K562 (cell line): ENCODE data around the gene LMNTD2. TPM values are rescaled to one million over a fixed set of nuclear protein-coding genes. Genes with fewer than 3 reads are reported as not detected.
A peak's percentile ranks its signal among the peaks of the same experiment; 100 is the strongest.

Experiments
- E2F8 ChIP-seq: fragments of 450-650 bp; IDR thresholded peaks from 2 replicates; pipeline ENCODE4 v1.7.1; 2018; ENCODE audit warnings: mild to moderate bottlenecking, low read depth; ENCODE audit not compliant: partially characterized antibody
- ETV6 ChIP-seq, 3 experiments: fragments of 150-350 bp in 1 of 3; sonication (generic) in 1 of 3; formaldehyde crosslinking in 1 of 3; IDR thresholded peaks; 2 replicates each; pipeline versions ENCODE4 v1.6.1 to v1.8.0; 2014 to 2022; ENCODE audit warnings: borderline replicate concordance in 2 of 3, low read depth in 2 of 3, antibody characterized with exemption in 1 of 3, low read length in 1 of 3, mild to moderate bottlenecking in 1 of 3, missing genetic modification reagents in 1 of 3
- GABPB2 ChIP-seq: fragments of 250-450 bp; sonication (Bioruptor Pico); conservative IDR thresholded peaks from 2 replicates; pipeline ENCODE4 v1.5.1; 2021; ENCODE audit warnings: mild to moderate bottlenecking
- GMEB1 ChIP-seq: fragments of 250-450 bp; sonication (Bioruptor Pico); IDR thresholded peaks from 2 replicates; pipeline ENCODE4 v1.4.0; 2020; ENCODE audit warnings: mild to moderate bottlenecking
- HNRNPH1 ChIP-seq: fragments of 200-400 bp; formaldehyde crosslinking; optimal IDR thresholded peaks from 2 replicates; pipeline ENCODE3; 2017; ENCODE audit warnings: low read depth, mild to moderate bottlenecking, low read length, moderate library complexity
- HNRNPLL ChIP-seq: fragments of 200-400 bp; formaldehyde crosslinking; IDR thresholded peaks from 2 replicates; pipeline ENCODE4 v1.6.1; 2017; ENCODE audit warnings: low read length, low read depth, mild to moderate bottlenecking; ENCODE audit not compliant: poor library complexity, severe bottlenecking
- MAZ ChIP-seq, 2 experiments: fragments of 450-650 bp in 1 of 2; sonication (generic) in 1 of 2; formaldehyde crosslinking; IDR thresholded peaks in 1 of 2; conservative IDR thresholded peaks in 1 of 2; 2 replicates each; pipeline versions ENCODE4 v1.4.0 to v1.5.0; 2020; ENCODE audit warnings: mild to moderate bottlenecking in 1 of 2, missing genetic modification reagents in 1 of 2
- SAP30 ChIP-seq: fragments of 200-600 bp; sonication (generic); IDR thresholded peaks from 2 replicates; pipeline ENCODE4 v1.6.1; 2012; ENCODE audit warnings: borderline replicate concordance, low read depth, mild to moderate bottlenecking, moderate library complexity, low read length, control low read depth, inconsistent platforms; ENCODE audit not compliant: insufficient read depth, poor library complexity, severe bottlenecking
- SMC3 ChIP-seq: conservative IDR thresholded peaks from 2 replicates; pipeline ENCODE4 v1.6.1; 2011; ENCODE audit warnings: low read depth, low read length, improper control_type of control experiment; ENCODE audit not compliant: insufficient read depth
- TARDBP ChIP-seq: fragments of 450-650 bp; IDR thresholded peaks from 2 replicates; pipeline ENCODE4 v1.6.1; 2016
- ZBTB40 ChIP-seq, 2 experiments: fragments of 450-650 bp in 1 of 2; sonication (generic) in 1 of 2; formaldehyde crosslinking in 1 of 2; IDR thresholded peaks; 2 replicates each; pipeline versions ENCODE4 v1.7.1 to v1.9.0; 2016 to 2022; ENCODE audit warnings: inconsistent platforms in 1 of 2, mild to moderate bottlenecking in 1 of 2, missing genetic modification reagents in 1 of 2
- polyA plus RNA-seq, 8 experiments: library from polyadenylated mRNA; depleted of rRNA in 4 of 8; stranded (reverse) in 5 of 8; unstranded in 3 of 8; fragments of >200 nt; fragmentation: Nextera tagmentation in 2 of 8; fragmentation: Illumina TruSeq in 1 of 8; extraction: Ambion mirVana in 2 of 8; extraction: Trizol in 1 of 8; gene quantifications; 2 replicates each; pipeline versions ENCODE4 v1.2.1 to v1.2.3, GENCODE V29; 2011 to 2014; ENCODE audit warnings: inconsistent platforms in 1 of 8, missing spikeins in 1 of 8
- total RNA-seq, 7 experiments: library from RNA; depleted of rRNA in 6 of 7; stranded (reverse); fragments of >200 nt in 6 of 7; fragmentation: Illumina TruSeq in 2 of 7; extraction: Trizol in 2 of 7; gene quantifications; 2 replicates each; pipeline versions ENCODE4 v1.2.1 to v1.2.3, GENCODE V29; 2011 to 2021; ENCODE audit warnings: low replicate concordance in 1 of 7

Gene LMNTD2
- total and polyA plus RNA-seq, 9 of the 15 experiments (the other 6 are each of a cell fraction or from before 2014, with no cell fraction given): 0.48 to 4.2 (median 1.5) TPM; not detected in 3

- no peak for TF ChIP-seq E2F8
- no peak for TF ChIP-seq HNRNPLL
- no peak for TF ChIP-seq HNRNPH1
- no peak for TF ChIP-seq SAP30
- no peak for TF ChIP-seq ZBTB40 (IDR thresholded peaks at IDR 0.05)
- TF ChIP-seq ZBTB40 (CRISPR knock-in tag; IDR thresholded peaks at IDR 0.05): no peak
- TF ChIP-seq ETV6 (IDR thresholded peaks at IDR 0.05; ENCODE audit: borderline replicate concordance in 1 of 2, low read depth in 2 of 2, low read length in 1 of 2): no peak
- no peak for TF ChIP-seq ETV6 (CRISPR knock-in tag; IDR thresholded peaks at IDR 0.05; ENCODE audit: borderline replicate concordance)
- TF ChIP-seq GMEB1: no peak
- TF ChIP-seq MAZ (CRISPR knock-in tag; conservative IDR thresholded peaks at IDR 0.05 in 1 of 2, IDR thresholded peaks at IDR 0.05 in 1 of 2): peak in 1 of 2 experiments; percentile 91; a peak in 1 of 4 replicates
- TF ChIP-seq TARDBP: no peak
- TF ChIP-seq GABPB2: no peak
- TF ChIP-seq SMC3: peak; percentile 49
Measured at GRCh38 chr11:554428-555226, 5.9 kb downstream of the LMNTD2 start (continued).
